ENCODE data around the gene ARID5A.

The ARID5A gene

GRCh38 chr2:96528006-96528699 is 8.4 kb upstream of the ARID5A start:
- DNase-seq (ENCODE audit: low read depth, low spot score): peak; percentile 47

GRCh38 chr2:96528700-96529375 is 7.7 kb upstream of the ARID5A start:
- DNase-seq (ENCODE audit: low read depth, low spot score): no peak

GRCh38 chr2:96529376-96530143 is 7.0 kb upstream of the ARID5A start:
- DNase-seq (ENCODE audit: low read depth, low spot score): no peak

GRCh38 chr2:96530144-96530430 is 6.5 kb upstream of the ARID5A start:
- DNase-seq (ENCODE audit: low read depth, low spot score): no peak

GRCh38 chr2:96530474-96531357 is 5.8 kb upstream of the ARID5A start:
- no peak for DNase-seq (ENCODE audit: low read depth, low spot score)

- no peak for DNase-seq (ENCODE audit: low read depth, low spot score)
Measured at GRCh38 chr2:96531366-96531765, 5.2 kb upstream of the ARID5A start.

GRCh38 chr2:96531872-96532505 is 4.6 kb upstream of the ARID5A start:
- DNase-seq (ENCODE audit: low read depth, low spot score): peak; percentile 81

GRCh38 chr2:96532641-96533291 is 3.8 kb upstream of the ARID5A start:
- DNase-seq (ENCODE audit: low read depth, low spot score): no peak

- DNase-seq (ENCODE audit: low read depth, low spot score): no peak
Measured at GRCh38 chr2:96533292-96534073, 3.1 kb upstream of the ARID5A start.

- no peak for DNase-seq (ENCODE audit: low read depth, low spot score)
Measured at GRCh38 chr2:96534141-96534540, 2.4 kb upstream of the ARID5A start.

- DNase-seq (ENCODE audit: low read depth, low spot score): no peak
Measured at GRCh38 chr2:96534701-96535181, 1.8 kb upstream of the ARID5A start.

- no peak for DNase-seq (ENCODE audit: low read depth, low spot score)
Measured at GRCh38 chr2:96535331-96535730, 1.2 kb upstream of the ARID5A start.

GRCh38 chr2:96537066-96537733 is 648 bp downstream of the ARID5A start:
- peak; percentile 71 for DNase-seq (ENCODE audit: low read depth, low spot score)

GRCh38 chr2:96537734-96538486 is 1.4 kb downstream of the ARID5A start:
- no peak for DNase-seq (ENCODE audit: low read depth, low spot score)

GRCh38 chr2:96538487-96539214 is 2.1 kb downstream of the ARID5A start:
- DNase-seq (ENCODE audit: low read depth, low spot score): peak; percentile 79

GRCh38 chr2:96539215-96539920 is 2.8 kb downstream of the ARID5A start:
- no peak for DNase-seq (ENCODE audit: low read depth, low spot score)

GRCh38 chr2:96540136-96540535 is 3.6 kb downstream of the ARID5A start:
- DNase-seq (ENCODE audit: low read depth, low spot score): no peak

All from activated naive CD8-positive, alpha-beta T cell treated with anti-CD3 and anti-CD28 coated beads, Interleukin-2, amount 50 U/mL, for 16 hours (primary cell).